Prostate gland (tissue), 2 donors: Measurements from ENCODE around the gene ELL3.

ENCODE experiments used
- CTCF ChIP-seq, 4 experiments: fragments of 200-600 bp in 2 of 4; fragments of 450-650 bp in 2 of 4; sonication (generic) in 2 of 4; IDR thresholded peaks; 1 replicate in 3 of 4; 2 replicates in 1 of 4; pipeline ENCODE4 v1.5.1; 2016 to 2019; ENCODE audit warnings: antibody characterized with exemption in 4 of 4, mild to moderate bottlenecking in 2 of 4, moderate library complexity in 2 of 4
- POLR2A ChIP-seq: fragments of 450-650 bp; IDR thresholded peaks from one replicate; pipeline ENCODE4 v1.6.1; 2016; ENCODE audit warnings: antibody characterized with exemption, mild to moderate bottlenecking

DNA sequence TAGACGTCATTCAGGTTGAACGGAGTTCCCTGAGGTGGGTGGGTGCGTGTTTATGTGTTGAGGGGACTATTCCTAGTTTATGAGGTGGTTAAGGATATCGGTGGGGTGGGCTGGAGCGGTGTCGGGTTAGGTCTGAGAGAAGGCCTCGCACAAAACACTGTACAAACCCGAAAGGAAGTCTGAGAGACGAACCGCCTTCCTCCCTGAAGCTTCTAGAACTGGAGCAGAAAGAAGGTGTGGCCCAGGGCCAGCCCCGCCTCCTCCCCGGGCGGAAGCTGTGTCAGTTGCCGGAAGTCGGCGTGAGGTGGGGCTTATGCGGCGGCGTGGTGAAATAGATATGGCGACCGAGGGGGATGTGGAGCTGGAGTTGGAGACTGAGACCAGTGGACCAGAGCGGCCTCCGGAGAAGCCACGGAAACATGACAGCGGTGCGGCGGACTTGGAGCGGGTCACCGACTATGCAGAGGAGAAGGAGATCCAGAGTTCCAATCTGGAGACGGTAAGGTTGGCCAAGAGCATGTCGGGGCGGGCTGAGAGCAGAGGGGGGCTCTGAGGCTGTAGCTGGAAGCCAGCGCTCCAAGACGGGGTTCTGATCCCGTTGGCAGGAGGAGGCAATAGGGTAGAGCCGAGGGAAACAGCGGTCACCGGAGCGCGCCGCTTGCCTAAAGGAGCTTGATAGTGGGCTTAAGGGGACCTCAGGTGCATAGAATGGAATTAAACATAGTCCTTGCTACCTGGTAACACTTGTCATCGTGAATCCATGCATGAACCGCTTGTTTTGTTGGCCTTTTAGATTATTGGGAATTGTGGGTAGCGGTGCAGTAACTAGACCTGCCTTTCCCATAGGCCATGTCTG, 23.7 kb upstream of the ELL3 start, which contains the start of gene HYPK:
- TF ChIP-seq CTCF (IDR thresholded peaks at IDR 0.05) (peak in 1 of 4 experiments; percentile 19), POLR2A (peak; percentile 87)
